Right atrium auricular region (tissue), 2 donors: ENCODE results near the gene CALD1. TPM values are rescaled to one million over a fixed set of nuclear protein-coding genes. Genes with fewer than 3 reads are reported as not detected.

Experiments
- DNase-seq: peaks from one replicate; pipeline ENCODE4 v3.0.0-alpha.2; 2019; ENCODE audit warnings: low spot score
- H3K27ac ChIP-seq, 2 donors: fragments of 200-600 bp; sonication (generic); 1 replicate in 1 of 2; 2 replicates in 1 of 2; pipeline ENCODE4 v1.5.1; 2016 to 2019
- H3K27me3 ChIP-seq, 2 donors: fragments of 200-600 bp; sonication (generic); one replicate each; pipeline versions ENCODE4 v1.5.1 to v1.6.0; 2017 to 2019
- H3K36me3 ChIP-seq: fragments of 200-600 bp; sonication (generic); one replicate; pipeline ENCODE4 v1.5.1; 2016
- H3K4me1 ChIP-seq, 2 donors: fragments of 200-600 bp; sonication (generic); one replicate each; pipeline versions ENCODE4 v1.5.1 to v1.6.0; 2017 to 2019
- H3K4me3 ChIP-seq, 2 donors: fragments of 200-600 bp; sonication (generic); 1 replicate in 1 of 2; 2 replicates in 1 of 2; pipeline ENCODE4 v1.5.1; 2017 to 2019; ENCODE audit warnings: mild to moderate bottlenecking in 1 of 2, moderate library complexity in 1 of 2
- H3K9me3 ChIP-seq, 2 donors: fragments of 200-600 bp; sonication (generic); one replicate each; pipeline ENCODE4 v1.5.1; 2019
- total RNA-seq, 2 donors: library from RNA; depleted of rRNA; stranded (reverse); fragments of >200 nt; gene quantifications; one replicate each; pipeline ENCODE4 v1.1.0, GENCODE V29; 2016
- TF ChIP-seq, protein P1 (sequence below), 2 donors: fragments of 200-600 bp; sonication (generic); IDR thresholded peaks; one replicate each; pipeline ENCODE4 v1.5.1; 2019; ENCODE audit warnings: antibody characterized with exemption in 2 of 2

Gene CALD1
- total RNA-seq, 2 donors from 2014 or later: 119 to 157 TPM

DNA sequence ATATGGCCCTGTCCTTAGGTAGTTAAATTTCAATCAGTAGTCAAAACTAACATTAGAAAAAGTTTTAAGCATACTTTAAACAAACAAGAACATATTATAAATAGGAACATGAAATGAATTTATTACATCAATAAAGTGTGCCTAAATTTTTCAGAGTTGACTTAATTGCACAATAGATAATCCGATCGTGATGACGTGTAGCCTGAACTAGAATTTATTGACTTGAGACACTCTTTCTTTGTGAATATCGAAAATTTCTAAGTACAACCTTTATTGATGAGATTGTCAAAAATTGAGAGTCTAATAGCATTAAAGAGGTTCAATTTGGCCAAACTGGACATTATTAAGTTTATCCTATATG, 56.0 kb downstream of the CALD1 start:
- H3K27me3 ChIP-seq: no peaks in the 10 kb centered on the region
- H3K4me1 ChIP-seq: peaks cover 0 to 58% of the 10 kb centered on the region in 2 donors
- peak overlapping the region; percentile 64 to 71 for H3K27ac ChIP-seq
- TF ChIP-seq, protein P1, sequence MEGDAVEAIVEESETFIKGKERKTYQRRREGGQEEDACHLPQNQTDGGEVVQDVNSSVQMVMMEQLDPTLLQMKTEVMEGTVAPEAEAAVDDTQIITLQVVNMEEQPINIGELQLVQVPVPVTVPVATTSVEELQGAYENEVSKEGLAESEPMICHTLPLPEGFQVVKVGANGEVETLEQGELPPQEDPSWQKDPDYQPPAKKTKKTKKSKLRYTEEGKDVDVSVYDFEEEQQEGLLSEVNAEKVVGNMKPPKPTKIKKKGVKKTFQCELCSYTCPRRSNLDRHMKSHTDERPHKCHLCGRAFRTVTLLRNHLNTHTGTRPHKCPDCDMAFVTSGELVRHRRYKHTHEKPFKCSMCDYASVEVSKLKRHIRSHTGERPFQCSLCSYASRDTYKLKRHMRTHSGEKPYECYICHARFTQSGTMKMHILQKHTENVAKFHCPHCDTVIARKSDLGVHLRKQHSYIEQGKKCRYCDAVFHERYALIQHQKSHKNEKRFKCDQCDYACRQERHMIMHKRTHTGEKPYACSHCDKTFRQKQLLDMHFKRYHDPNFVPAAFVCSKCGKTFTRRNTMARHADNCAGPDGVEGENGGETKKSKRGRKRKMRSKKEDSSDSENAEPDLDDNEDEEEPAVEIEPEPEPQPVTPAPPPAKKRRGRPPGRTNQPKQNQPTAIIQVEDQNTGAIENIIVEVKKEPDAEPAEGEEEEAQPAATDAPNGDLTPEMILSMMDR (IDR thresholded peaks at IDR 0.05): no peak
- H3K36me3 ChIP-seq: peaks cover 23% of the 10 kb centered on the region
- DNase-seq: no peak
- no peak overlapping the region for H3K4me3 ChIP-seq
- H3K9me3 ChIP-seq: no peaks in the 10 kb centered on the region

DNA sequence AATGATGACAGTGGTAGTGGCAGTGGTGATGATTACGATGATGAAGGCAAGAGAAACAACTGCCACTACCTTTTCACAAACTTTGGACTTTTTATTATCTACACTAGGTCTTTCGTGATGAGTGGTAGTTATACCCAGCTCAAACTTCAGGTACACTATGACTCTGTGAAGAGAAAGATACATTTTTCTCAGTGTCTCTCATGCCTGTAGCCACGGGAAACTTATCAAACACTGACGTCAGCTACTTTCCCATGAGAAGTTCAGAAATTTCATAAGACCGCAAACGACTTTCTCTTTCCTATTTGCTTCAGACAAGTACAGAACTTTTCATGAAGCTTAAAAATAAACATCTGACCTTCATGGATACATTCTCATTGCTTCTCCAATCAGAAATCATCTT, 57.0 kb downstream of the CALD1 start:
- Histone ChIP-seq H3K36me3 (peaks cover 13% of the 10 kb centered on the region), H3K27me3 (no peaks in the 10 kb centered on the region), H3K9me3 (no peaks in the 10 kb centered on the region), H3K4me3 (no peak overlapping the region), H3K27ac (peak overlapping the region; percentile 64 to 71), H3K4me1 (peaks cover 0 to 57% of the 10 kb centered on the region in 2 donors)
- DNase-seq: no peak
- TF ChIP-seq, protein P1 (IDR thresholded peaks at IDR 0.05): no peak

DNA sequence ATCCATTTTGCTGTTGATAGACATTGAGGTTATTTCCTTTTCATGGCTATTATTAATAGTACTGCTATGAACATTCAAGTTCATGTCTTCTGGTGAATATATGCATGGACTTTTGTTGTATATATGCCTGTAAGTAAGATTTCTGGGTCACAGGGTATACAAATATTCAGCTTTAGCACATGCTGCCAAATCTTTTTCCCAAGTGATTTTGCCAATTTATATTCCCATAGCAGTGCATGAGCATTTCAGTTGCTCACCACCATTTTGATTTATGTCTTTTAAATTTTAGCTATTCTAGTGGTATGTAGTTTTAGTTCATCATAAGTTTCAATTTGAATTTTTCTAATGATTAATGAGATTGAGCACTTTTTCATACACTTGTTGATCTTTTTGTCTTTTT, 59.9 kb downstream of the CALD1 start:
- DNase-seq: no peak
- H3K36me3 ChIP-seq: peaks cover 15% of the 10 kb centered on the region
- H3K4me3 ChIP-seq: no peak overlapping the region
- peaks cover 0 to 61% of the 10 kb centered on the region in 2 donors for H3K4me1 ChIP-seq
- TF ChIP-seq, protein P1 (IDR thresholded peaks at IDR 0.05): no peak
- peak overlapping the region in 1 of 2 donors; percentile 8 for H3K27ac ChIP-seq
- no peaks in the 10 kb centered on the region for H3K27me3 ChIP-seq
- no peaks in the 10 kb centered on the region for H3K9me3 ChIP-seq

DNA sequence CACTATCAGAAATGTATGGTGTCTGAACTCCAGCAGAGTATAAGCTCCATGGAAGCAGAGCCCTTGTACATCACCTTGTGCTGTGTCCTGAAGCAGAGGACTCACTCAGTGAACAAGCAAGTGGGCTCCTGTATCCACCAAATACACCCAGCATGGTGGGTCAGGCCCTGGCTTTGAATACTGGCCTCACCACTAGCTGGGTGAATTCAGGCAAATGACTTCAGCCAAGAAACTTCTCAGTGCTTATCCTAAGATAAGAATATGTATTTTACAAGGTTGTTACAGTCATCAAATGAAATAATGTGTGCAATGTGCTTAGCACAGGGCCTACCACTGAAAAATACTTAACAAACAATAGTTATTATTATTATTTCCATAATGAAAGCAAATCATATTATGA, 62.6 kb downstream of the CALD1 start:
- H3K4me3 ChIP-seq: no peak overlapping the region
- no peak for DNase-seq
- TF ChIP-seq, protein P1 (IDR thresholded peaks at IDR 0.05): no peak
- peak overlapping the region; percentile 23 to 67 for H3K27ac ChIP-seq
- no peaks in the 10 kb centered on the region for H3K27me3 ChIP-seq
- H3K36me3 ChIP-seq: peaks cover 42% of the 10 kb centered on the region
- H3K4me1 ChIP-seq: peaks cover 0 to 59% of the 10 kb centered on the region in 2 donors
- H3K9me3 ChIP-seq: no peaks in the 10 kb centered on the region

GRCh38 chr7:134842886-134843430, 63.5 kb downstream of the CALD1 start:
- Histone ChIP-seq H3K4me1 (peaks cover 0 to 63% of the 10 kb centered on the region in 2 donors), H3K9me3 (no peaks in the 10 kb centered on the region), H3K27me3 (no peaks in the 10 kb centered on the region), H3K27ac (peak overlapping the region in 1 of 2 donors; percentile 37), H3K36me3 (peaks cover 49% of the 10 kb centered on the region), H3K4me3 (no peak overlapping the region)
- DNase-seq: no peak
- TF ChIP-seq, protein P1 (IDR thresholded peaks at IDR 0.05): no peak

DNA sequence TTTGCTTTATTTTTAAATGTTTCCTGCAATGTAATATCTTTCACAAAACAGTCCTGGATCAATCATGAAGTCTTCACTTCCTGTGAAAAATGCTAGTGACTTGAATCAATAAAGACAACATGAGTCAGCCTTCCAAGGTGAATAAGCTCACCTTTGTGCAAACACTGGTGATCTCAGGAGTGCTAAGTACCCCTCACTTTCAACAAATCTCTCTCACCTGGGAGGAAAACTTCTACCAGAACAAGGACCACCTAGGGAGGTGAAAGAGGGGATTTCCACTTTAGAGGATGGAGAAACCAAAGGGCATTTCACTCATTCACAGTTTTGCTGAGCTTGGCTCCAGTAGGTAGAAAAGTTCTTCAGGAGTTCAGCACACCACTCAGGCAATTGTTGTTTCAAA, 64.8 kb downstream of the CALD1 start:
- no peak for DNase-seq
- H3K9me3 ChIP-seq: no peaks in the 10 kb centered on the region
- H3K27me3 ChIP-seq: no peaks in the 10 kb centered on the region
- TF ChIP-seq, protein P1 (IDR thresholded peaks at IDR 0.05): no peak
- peaks cover 52% of the 10 kb centered on the region for H3K36me3 ChIP-seq
- H3K4me1 ChIP-seq: peaks cover 0 to 70% of the 10 kb centered on the region in 2 donors
- no peak overlapping the region for H3K4me3 ChIP-seq
- H3K27ac ChIP-seq: no peak overlapping the region
